GOT3 (cell line): ENCODE measurements around the gene FBLIM1.
"Not testable (repeated sequence)": the region's sequence is repeated elsewhere in the genome, so short reads cannot be mapped to it uniquely, and the experiment has no call there.

Experiments
- DNase-seq: peaks from one replicate; lab custom pipeline; 2025; ENCODE audit warnings: mixed read lengths; lab: John Stamatoyannopoulos, UW

The FBLIM1 gene

GRCh38 chr1:15810073-15810472 lies 51.5 kb downstream of the FBLIM1 start:
- no peak for DNase-seq

- no peak for DNase-seq
These were observed 58.1 kb downstream of the FBLIM1 start for GRCh38 chr1:15816674-15817073.

GRCh38 chr1:15820478-15820877 lies 61.9 kb downstream of the FBLIM1 start:
- DNase-seq, result no peak

GRCh38 chr1:15825800-15826199 lies 67.2 kb downstream of the FBLIM1 start:
- no peak for DNase-seq

GRCh38 chr1:15826810-15827507 lies 68.4 kb downstream of the FBLIM1 start:
- DNase-seq, result no peak

GRCh38 chr1:15827567-15827966 lies 69.0 kb downstream of the FBLIM1 start:
- not testable (repeated sequence) for DNase-seq

GRCh38 chr1:15828931-15829330 lies 70.3 kb downstream of the FBLIM1 start:
- not testable (repeated sequence) for DNase-seq

- DNase-seq, result no peak
These were observed 71.7 kb downstream of the FBLIM1 start for GRCh38 chr1:15830258-15830657.

GRCh38 chr1:15833069-15833679 lies 74.6 kb downstream of the FBLIM1 start:
- peak; percentile 56 for DNase-seq

GRCh38 chr1:15833842-15834405 lies 75.3 kb downstream of the FBLIM1 start:
- no peak for DNase-seq

GRCh38 chr1:15834406-15835204 lies 76.0 kb downstream of the FBLIM1 start:
- peak; percentile 70 for DNase-seq

- no peak for DNase-seq
These were observed 76.7 kb downstream of the FBLIM1 start for GRCh38 chr1:15835205-15835740.

- DNase-seq, result peak; percentile 96
These were observed 77.3 kb downstream of the FBLIM1 start for GRCh38 chr1:15835741-15836510.
